GM21619 (cell line): Measurements from ENCODE around the gene SEC22B.
"Not testable (repeated sequence)": the region's sequence is repeated elsewhere in the genome, so short reads cannot be mapped to it uniquely, and the experiment has no call there.

ENCODE experiments used
- ATAC-seq: cut with Tn5 transposase; IDR thresholded peaks from one replicate; pipeline ENCODE4 v1.9.1; 2021; ENCODE audit not compliant: unreplicated experiment

SEC22B gene

DNA sequence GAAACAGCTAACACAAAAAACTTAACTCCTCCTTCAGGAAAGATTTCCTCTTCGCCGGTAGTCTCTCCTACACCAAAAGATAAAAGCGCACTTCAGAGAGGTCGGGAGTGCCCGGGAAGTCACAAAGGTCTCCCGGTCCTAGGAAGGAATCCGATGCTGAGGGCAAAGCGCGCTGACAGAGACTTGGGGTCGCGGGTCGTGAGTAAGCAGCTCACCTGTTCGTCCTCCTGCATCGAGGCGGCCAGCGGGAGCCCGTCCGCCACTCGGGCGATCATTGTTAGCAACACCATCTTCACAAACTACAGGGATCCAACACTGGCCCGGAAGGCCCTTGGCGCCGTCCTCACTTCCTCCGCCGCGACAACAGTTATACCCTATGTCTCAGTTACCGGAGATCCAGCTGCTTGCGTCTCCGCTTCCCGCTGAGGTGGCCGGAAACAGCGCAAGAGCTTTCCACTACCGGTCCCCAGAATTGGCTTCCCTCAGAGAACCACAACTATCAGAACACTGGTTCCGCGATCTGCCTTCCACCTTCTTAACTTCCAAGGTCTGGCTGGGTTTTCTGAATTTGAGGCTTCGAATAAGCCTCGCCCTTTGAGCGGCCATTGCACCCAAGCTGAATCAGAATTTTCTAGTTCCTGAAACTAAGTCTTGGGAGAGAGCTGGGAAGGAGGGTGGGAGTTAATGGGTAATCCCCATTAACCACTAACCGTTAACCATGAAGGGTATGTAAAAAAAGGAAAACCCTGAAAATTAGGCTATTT, at the start of gene SEC22B:
Gene SEC22B (minus strand): TSS at position 429 of the 764 bp plus-strand sequence. CDS start 139 bp downstream, at position 290.
- peak; percentile 99 for ATAC-seq

DNA sequence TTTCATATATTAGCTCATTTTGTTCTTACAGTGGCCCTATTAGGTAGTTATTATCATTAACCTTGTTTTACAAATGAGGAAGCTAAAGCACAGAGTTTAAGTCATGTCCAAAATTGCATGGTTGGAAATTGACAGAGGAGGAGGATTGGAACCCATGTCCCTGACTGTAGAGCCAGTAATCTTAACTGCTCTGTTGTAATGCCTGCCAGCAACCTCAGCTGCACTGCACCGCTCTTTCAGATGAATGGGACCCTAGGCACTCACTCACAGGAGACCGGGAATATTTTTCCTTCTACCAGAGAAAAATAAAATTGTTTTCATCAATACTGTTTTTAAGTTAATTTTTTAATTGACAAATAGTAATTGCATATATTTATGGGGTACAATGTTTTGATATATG, 41.6 kb upstream of the SEC22B start:
- ATAC-seq, result not testable (repeated sequence)

GRCh38 chr1:120217175-120217929, 41.0 kb upstream of the SEC22B start:
- ATAC-seq, result not testable (repeated sequence)

DNA sequence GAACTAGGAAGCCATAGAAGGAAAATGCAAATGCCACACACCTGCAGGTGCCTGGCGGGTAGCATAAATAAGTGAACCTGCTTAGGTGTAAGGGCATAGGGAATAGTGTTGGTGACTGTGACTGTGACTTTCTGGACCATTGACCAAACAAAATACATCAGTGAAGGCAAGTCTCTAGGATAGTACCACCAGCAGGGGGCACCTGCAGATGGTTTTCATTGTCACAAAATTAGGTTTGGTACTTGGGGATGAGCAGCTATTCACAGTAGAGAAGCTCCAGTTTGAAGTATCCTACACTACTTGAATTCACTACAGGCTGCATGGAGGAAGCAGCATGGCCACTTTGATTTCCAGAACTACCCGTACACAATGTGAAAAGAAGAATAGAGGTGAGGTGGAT, 37.3 kb upstream of the SEC22B start:
- not testable (repeated sequence) for ATAC-seq

GRCh38 chr1:120210754-120211153, 34.4 kb upstream of the SEC22B start:
- not testable (repeated sequence) for ATAC-seq

DNA sequence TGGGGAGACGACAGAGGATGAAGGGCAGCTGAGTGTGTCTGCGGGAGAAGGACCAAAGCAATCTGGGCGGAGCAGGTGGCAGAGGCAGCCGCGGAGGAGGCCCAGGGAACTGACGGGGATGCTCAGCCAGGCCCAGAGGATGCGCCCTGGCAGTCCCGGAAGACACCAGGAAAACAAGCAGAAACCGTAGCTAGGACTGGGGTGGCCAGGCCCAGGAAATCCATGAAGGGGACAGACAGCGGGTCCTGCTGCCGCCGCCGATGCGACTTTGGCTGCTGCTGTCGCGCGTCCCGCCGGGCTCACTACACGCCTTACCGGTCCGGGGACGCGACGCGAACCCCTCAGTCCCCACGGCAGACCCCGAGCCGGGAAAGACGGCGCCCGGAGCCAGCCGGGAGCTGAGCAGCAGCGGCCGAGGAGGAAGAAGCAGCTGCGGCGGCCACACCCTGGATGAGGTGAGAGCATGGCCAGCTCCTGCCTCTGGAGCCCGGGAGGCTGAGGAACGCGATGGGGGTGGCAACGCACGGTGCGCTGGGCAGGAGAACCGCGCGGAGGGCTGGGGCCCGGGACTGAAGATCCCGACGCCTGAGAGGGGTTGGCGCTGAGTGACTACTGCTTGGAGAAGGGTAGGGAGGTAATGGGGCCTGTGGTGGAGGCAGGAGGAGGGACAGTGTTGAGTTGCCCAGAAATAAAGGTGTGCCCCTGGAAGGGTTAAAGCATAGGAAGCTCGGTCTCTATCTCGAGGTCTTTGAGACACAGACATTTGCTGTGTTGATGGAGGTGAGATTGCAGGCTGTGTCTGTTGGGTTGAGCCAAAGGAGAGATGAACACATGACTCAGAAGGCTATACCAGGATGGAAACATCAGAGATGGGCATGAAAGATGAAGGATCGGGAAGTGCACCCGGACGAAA, 20.8 kb upstream of the SEC22B start:
- ATAC-seq, result not testable (repeated sequence)

- ATAC-seq, result not testable (repeated sequence)
Measured at GRCh38 chr1:120188626-120189025, 12.3 kb upstream of the SEC22B start.

GRCh38 chr1:120182176-120182707, 5.9 kb upstream of the SEC22B start:
- not testable (repeated sequence) for ATAC-seq

DNA sequence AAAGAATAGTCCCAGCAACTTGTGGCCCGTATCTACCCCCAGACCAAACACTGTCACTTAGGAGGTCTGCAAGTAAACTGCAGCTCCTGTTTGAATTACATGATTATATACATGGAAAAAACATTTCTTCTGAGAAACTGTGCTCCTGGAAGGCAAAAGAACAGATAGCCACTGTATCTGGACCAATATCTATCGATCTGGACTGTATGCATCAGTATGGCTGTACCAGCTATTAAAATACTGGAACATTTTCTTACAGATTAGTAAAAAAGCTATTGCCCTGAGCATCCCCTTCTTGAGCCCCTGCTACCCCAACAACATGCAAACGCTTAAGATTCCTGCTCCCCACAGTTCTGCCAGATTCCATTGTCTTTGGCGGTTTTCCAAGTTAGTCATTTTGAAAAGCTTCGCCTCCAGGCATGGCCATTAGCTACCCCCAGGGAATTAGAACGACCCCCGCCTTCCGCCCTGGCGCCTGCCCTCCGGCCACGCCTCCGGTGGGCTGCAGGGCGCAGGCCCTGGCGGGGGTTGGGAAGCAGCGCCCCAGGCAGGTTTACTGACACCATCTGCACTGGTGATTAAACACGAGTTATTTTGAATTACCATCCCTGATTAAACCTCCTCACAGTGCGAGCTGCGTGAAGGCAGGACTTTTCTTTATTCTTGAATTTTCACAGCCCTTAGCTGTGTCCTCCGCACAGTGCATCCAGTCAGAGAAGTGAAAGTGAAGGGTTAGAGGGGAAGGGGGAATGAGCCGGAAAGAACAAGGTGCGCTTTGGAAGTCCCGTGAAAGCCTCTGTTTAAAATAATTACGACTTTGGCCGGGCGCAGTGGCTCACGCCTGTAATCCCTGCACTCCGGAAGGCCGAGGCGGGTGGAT, 3.7 kb upstream of the SEC22B start:
- not testable (repeated sequence) for ATAC-seq

DNA sequence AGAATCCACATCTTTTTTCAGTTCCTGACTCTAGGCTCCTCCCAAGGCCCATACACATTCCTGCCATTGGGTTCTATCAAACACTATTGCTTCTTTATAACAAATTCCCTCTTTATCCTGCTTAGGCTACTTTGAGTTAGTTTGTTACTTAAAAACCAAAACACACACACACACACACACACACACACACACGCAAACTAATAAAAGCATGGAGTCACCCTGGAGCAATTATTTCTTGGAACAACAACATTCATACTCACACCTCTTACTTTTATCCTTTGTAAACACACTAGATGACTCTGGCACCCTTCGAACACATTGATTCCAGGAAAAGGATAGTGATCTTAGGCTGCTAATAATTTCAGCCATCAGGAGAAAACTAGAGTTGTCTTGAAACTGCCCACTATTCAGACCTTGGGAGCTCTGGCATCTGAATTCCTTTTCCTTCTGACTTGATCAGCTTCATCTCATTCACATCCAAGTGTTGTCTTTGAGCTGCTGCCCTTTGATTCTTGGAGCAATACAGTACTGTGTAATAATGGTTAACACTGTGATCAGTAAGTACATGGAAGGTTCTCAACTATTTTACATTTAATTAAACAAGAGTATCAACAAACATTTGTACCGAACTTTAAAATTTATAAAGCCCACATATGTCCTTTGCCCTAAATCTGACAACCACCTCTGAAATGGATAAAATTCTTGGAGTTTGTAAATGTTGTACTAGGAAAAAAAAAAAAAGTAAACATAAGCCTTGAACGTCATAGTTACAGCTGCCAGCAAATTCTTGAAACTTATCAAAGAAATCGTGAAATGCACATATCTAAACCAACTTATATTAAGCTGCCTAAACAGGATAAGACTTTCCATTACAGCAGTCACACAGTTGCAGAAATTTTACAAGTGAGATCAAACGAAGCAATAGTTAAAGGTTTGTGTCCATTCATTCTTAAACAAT, 2.8 kb upstream of the SEC22B start:
- no peak for ATAC-seq

- not testable (repeated sequence) for ATAC-seq
Measured at GRCh38 chr1:120178058-120178457, 1.7 kb upstream of the SEC22B start.

DNA sequence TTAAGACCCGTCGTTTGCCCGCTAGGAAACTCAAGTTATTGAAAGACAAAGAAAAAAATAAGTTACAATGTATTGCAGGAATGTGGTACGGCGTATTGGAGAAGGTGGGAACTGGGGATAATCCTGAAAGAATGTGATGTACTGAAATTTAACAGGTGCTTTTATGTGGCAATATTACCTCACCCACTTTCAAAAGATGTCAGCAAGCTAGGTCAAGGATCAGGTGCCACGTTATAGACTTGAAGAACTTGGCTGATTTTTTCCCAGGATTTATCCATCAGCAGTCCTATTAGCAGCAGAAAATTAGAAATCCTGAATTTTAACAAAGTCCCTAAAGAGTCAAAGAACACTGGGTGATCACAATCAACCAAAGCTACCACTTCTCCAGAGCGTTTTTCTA, 632 bp downstream of the SEC22B start:
- peak; percentile 6 for ATAC-seq

DNA sequence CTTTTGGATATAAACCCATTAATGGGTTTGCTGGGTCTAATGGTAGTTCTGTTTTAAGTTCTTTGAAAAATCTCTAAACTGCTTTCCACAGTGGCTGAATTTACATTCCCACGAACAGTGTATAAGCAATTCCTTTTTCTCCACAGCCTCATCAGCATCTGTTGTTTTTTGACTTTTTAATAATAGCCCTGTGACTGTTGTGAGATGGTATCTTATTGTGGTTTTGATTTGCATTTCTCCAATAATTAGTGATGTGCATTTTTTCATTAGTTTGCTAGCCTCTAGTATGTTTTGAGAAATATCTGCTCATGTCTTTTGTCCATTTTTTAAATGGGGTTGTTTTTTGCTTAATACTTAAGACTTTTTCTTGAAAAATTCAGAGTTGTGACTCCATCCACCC, 11.6 kb downstream of the SEC22B start:
- not testable (repeated sequence) for ATAC-seq

GRCh38 chr1:120162015-120162414, 14.3 kb downstream of the SEC22B start:
- ATAC-seq, result not testable (repeated sequence)

GRCh38 chr1:120158495-120158894, 17.8 kb downstream of the SEC22B start:
- ATAC-seq, result not testable (repeated sequence)

DNA sequence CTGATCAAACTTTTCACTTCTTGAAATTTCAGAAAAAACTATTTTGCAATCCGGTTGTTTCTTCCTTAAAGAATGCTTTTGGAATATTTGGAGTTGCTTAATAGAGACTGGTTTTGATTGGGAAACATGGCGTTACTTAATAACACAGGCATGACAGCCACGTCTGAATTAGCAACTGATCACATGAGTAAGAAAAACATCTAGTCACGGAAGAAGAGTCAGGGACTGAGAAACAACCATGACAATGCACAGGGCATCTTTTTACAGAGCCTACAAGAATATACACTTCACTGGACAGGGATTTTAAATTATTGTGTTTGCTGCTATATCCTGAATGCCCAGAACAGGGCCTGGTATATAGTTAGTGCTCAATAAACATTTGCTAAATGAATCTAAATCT, 18.2 kb downstream of the SEC22B start:
- ATAC-seq, result not testable (repeated sequence)

- not testable (repeated sequence) for ATAC-seq
Measured at GRCh38 chr1:120150138-120150822, 26.0 kb downstream of the SEC22B start.
